Glutamatergic neuron (in vitro differentiated cells): ENCODE measurements around the gene RNPEPL1. TPM values are rescaled to one million over a fixed set of nuclear protein-coding genes. Genes with fewer than 3 reads are reported as not detected.

Experiments used
- DNase-seq: peaks from one replicate; pipeline ENCODE4 v3.0.0; 2022
- H3K27ac Mint-ChIP-seq: one replicate; pipeline ENCODE4 v1.8.0; 2020; ENCODE audit warnings: mild to moderate bottlenecking, mixed read lengths, inconsistent platforms; ENCODE audit not compliant: unreplicated experiment
- H3K27me3 Mint-ChIP-seq: one replicate; pipeline ENCODE4 v1.8.0; 2020; ENCODE audit warnings: mild to moderate bottlenecking, moderate library complexity, mixed read lengths, inconsistent platforms; ENCODE audit not compliant: unreplicated experiment
- H3K36me3 Mint-ChIP-seq: one replicate; pipeline ENCODE4 v1.8.0; 2020; ENCODE audit warnings: mild to moderate bottlenecking, mixed read lengths, inconsistent platforms; ENCODE audit not compliant: unreplicated experiment
- H3K4me1 Mint-ChIP-seq: one replicate; pipeline ENCODE4 v1.8.0; 2020; ENCODE audit warnings: mild to moderate bottlenecking, low read depth, mixed read lengths, inconsistent platforms; ENCODE audit not compliant: unreplicated experiment
- H3K4me3 Mint-ChIP-seq: one replicate; pipeline ENCODE4 v1.8.0; 2020; ENCODE audit warnings: mild to moderate bottlenecking, mixed read lengths, inconsistent platforms; ENCODE audit not compliant: unreplicated experiment
- H3K9me3 Mint-ChIP-seq: one replicate; pipeline ENCODE4 v1.8.0; 2020; ENCODE audit warnings: mild to moderate bottlenecking, moderate library complexity, mixed read lengths, inconsistent platforms; ENCODE audit not compliant: unreplicated experiment
- total RNA-seq: library from RNA; stranded (reverse); fragmentation: NEBNext Ultra II Directional; extraction: Animal tissue kit (Norgen Biotek cat#: 25700); gene quantifications from one replicate; pipeline ENCODE4 v1.2.1, GENCODE V29; 2021; ENCODE audit not compliant: unreplicated experiment
- TF ChIP-seq, protein P1 (sequence below): fragments of 200-600 bp; sonication (generic); IDR thresholded peaks from one replicate; pipeline ENCODE4 v1.5.0; 2021; ENCODE audit not compliant: partially characterized antibody, unreplicated experiment

The RNPEPL1 gene
- total RNA-seq, 1 donor from 2014 or later, result 20.9 TPM

- DNase-seq, result no peak
- TF ChIP-seq, protein P1, sequence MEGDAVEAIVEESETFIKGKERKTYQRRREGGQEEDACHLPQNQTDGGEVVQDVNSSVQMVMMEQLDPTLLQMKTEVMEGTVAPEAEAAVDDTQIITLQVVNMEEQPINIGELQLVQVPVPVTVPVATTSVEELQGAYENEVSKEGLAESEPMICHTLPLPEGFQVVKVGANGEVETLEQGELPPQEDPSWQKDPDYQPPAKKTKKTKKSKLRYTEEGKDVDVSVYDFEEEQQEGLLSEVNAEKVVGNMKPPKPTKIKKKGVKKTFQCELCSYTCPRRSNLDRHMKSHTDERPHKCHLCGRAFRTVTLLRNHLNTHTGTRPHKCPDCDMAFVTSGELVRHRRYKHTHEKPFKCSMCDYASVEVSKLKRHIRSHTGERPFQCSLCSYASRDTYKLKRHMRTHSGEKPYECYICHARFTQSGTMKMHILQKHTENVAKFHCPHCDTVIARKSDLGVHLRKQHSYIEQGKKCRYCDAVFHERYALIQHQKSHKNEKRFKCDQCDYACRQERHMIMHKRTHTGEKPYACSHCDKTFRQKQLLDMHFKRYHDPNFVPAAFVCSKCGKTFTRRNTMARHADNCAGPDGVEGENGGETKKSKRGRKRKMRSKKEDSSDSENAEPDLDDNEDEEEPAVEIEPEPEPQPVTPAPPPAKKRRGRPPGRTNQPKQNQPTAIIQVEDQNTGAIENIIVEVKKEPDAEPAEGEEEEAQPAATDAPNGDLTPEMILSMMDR, result no peak
- peaks cover 10% of the 10 kb centered on the region for H3K27me3 Mint-ChIP-seq
- H3K27ac Mint-ChIP-seq, result no peak overlapping the region
- peaks cover under 1% of the 10 kb centered on the region for H3K4me1 Mint-ChIP-seq
- H3K36me3 Mint-ChIP-seq, result peaks cover 54% of the 10 kb centered on the region
- H3K4me3 Mint-ChIP-seq, result no peak overlapping the region
- peaks cover 32% of the 10 kb centered on the region for H3K9me3 Mint-ChIP-seq
Observed at GRCh38 chr2:240525802-240526201, 42.5 kb upstream of the RNPEPL1 start.

- Mint-ChIP-seq H3K9me3 (peaks cover 32% of the 10 kb centered on the region), H3K4me3 (no peak overlapping the region)
- TF ChIP-seq, protein P1, result no peak
Observed at GRCh38 chr2:240526521-240526920, 41.8 kb upstream of the RNPEPL1 start.

GRCh38 chr2:240527153-240527750 lies 41.0 kb upstream of the RNPEPL1 start:
- no peak for DNase-seq
- peaks cover 64% of the 10 kb centered on the region for H3K36me3 Mint-ChIP-seq
- no peaks in the 10 kb centered on the region for H3K4me1 Mint-ChIP-seq
- H3K4me3 Mint-ChIP-seq, result no peak overlapping the region
- peaks cover 9% of the 10 kb centered on the region for H3K27me3 Mint-ChIP-seq
- H3K27ac Mint-ChIP-seq, result no peak overlapping the region
- TF ChIP-seq, protein P1, result no peak
- peaks cover 30% of the 10 kb centered on the region for H3K9me3 Mint-ChIP-seq

More at GRCh38 chr2:240526521-240526920, 41.8 kb upstream of the RNPEPL1 start:
- Mint-ChIP-seq H3K36me3 (peaks cover 59% of the 10 kb centered on the region), H3K4me1 (no peaks in the 10 kb centered on the region), H3K27me3 (peaks cover 10% of the 10 kb centered on the region), H3K27ac (no peak overlapping the region)
- DNase-seq, result no peak

GRCh38 chr2:240528406-240529040 lies 39.8 kb upstream of the RNPEPL1 start:
- Mint-ChIP-seq H3K4me1 (no peaks in the 10 kb centered on the region), H3K27ac (no peak overlapping the region), H3K9me3 (peaks cover 26% of the 10 kb centered on the region), H3K27me3 (peaks cover 8% of the 10 kb centered on the region), H3K4me3 (no peak overlapping the region), H3K36me3 (peaks cover 58% of the 10 kb centered on the region)
- TF ChIP-seq, protein P1, result no peak
- DNase-seq, result no peak

- no peak for DNase-seq
- TF ChIP-seq, protein P1, result no peak
- no peaks in the 10 kb centered on the region for H3K4me1 Mint-ChIP-seq
- H3K4me3 Mint-ChIP-seq, result no peak overlapping the region
- peaks cover 24% of the 10 kb centered on the region for H3K9me3 Mint-ChIP-seq
- H3K27ac Mint-ChIP-seq, result no peak overlapping the region
- H3K36me3 Mint-ChIP-seq, result peaks cover 52% of the 10 kb centered on the region
- peaks cover 8% of the 10 kb centered on the region for H3K27me3 Mint-ChIP-seq
Observed at GRCh38 chr2:240529344-240529999, 38.8 kb upstream of the RNPEPL1 start.
